GM23338 (cell line): ENCODE results near the gene DNMT1. TPM values are rescaled to one million over a fixed set of nuclear protein-coding genes. Genes with fewer than 3 reads are reported as not detected.

Experiments
- ATAC-seq: fragments of 200-7000 bp; cut with Tn5 transposase; 3 replicates; pipeline ENCODE4 v1.9.1; 2020
- DNase-seq: peaks from one replicate; pipeline ENCODE4 v3.0.0-alpha.2; 2015; ENCODE audit warnings: low spot score
- H2AFZ ChIP-seq: fragments of 200-600 bp; sonication (generic); 2 replicates; pipeline ENCODE4 v1.8.0; 2016; ENCODE audit warnings: antibody characterized with exemption, mild to moderate bottlenecking, moderate library complexity
- H3F3A ChIP-seq: fragments of 200-600 bp; sonication (generic); replicated peaks from 2 replicates; pipeline ENCODE4 v1.8.0; 2017; ENCODE audit warnings: antibody characterized with exemption, mixed run types, low read depth
- H3K27ac ChIP-seq: fragments of 200-600 bp; sonication (generic); 2 replicates; pipeline ENCODE4 v1.6.1; 2016; ENCODE audit warnings: low read depth
- H3K27me3 ChIP-seq: fragments of 200-600 bp; sonication (generic); 2 replicates; pipeline ENCODE4 v1.8.0; 2016; ENCODE audit warnings: mild to moderate bottlenecking, mixed run types, moderate library complexity; ENCODE audit not compliant: insufficient read depth
- H3K36me3 ChIP-seq: fragments of 200-600 bp; sonication (generic); 2 replicates; pipeline ENCODE4 v1.8.0; 2016; ENCODE audit warnings: mild to moderate bottlenecking; ENCODE audit not compliant: insufficient read depth
- H3K4me1 ChIP-seq: fragments of 200-600 bp; sonication (generic); 2 replicates; pipeline ENCODE4 v1.8.0; 2016; ENCODE audit warnings: mild to moderate bottlenecking, moderate library complexity; ENCODE audit not compliant: insufficient read depth
- H3K4me2 ChIP-seq: fragments of 200-600 bp; sonication (generic); 2 replicates; pipeline ENCODE4 v1.7.1; 2017; ENCODE audit warnings: mixed run types
- H3K4me3 ChIP-seq: fragments of 200-600 bp; sonication (generic); 2 replicates; pipeline ENCODE4 v1.6.1; 2016; ENCODE audit warnings: mixed run types
- H3K79me2 ChIP-seq: fragments of 200-600 bp; sonication (generic); replicated peaks from 2 replicates; pipeline ENCODE4 v1.8.0; 2017; ENCODE audit warnings: mild to moderate bottlenecking; ENCODE audit not compliant: insufficient read depth
- H3K9me2 ChIP-seq: fragments of 200-600 bp; sonication (generic); 2 replicates; pipeline ENCODE4 v1.8.0; 2017; ENCODE audit not compliant: insufficient read depth
- H4K20me1 ChIP-seq: fragments of 200-600 bp; sonication (generic); replicated peaks from 2 replicates; pipeline ENCODE4 v1.8.0; 2017; ENCODE audit warnings: mild to moderate bottlenecking; ENCODE audit not compliant: insufficient read depth
- H3K27ac Mint-ChIP-seq: 2 replicates; pipeline ENCODE4 v1.8.0; 2020; ENCODE audit warnings: inconsistent platforms, mild to moderate bottlenecking, moderate library complexity, mixed read lengths
- H3K27me3 Mint-ChIP-seq: 3 replicates; pipeline ENCODE4 v1.8.0; 2022; ENCODE audit warnings: low read depth, mild to moderate bottlenecking, moderate library complexity, mixed read lengths, inconsistent platforms; ENCODE audit not compliant: insufficient read depth, poor library complexity
- H3K36me3 Mint-ChIP-seq: 3 replicates; pipeline ENCODE4 v1.8.0; 2021; ENCODE audit warnings: low read depth, mild to moderate bottlenecking, inconsistent platforms, moderate library complexity, mixed read lengths
- H3K4me1 Mint-ChIP-seq: 3 replicates; pipeline ENCODE4 v1.8.0; 2020; ENCODE audit warnings: mild to moderate bottlenecking, inconsistent platforms, mixed read lengths
- H3K4me3 Mint-ChIP-seq: 3 replicates; pipeline ENCODE4 v1.8.0; 2021; ENCODE audit warnings: moderate library complexity, mild to moderate bottlenecking, inconsistent platforms, mixed read lengths
- H3K9me3 Mint-ChIP-seq: 3 replicates; pipeline ENCODE4 v1.8.0; 2020; ENCODE audit warnings: moderate library complexity, mild to moderate bottlenecking, inconsistent platforms, mixed read lengths
- CREB1 ChIP-seq: fragments of 250-450 bp; sonication (Bioruptor Pico); IDR thresholded peaks from 2 replicates; pipeline ENCODE4 v1.5.0; 2020; ENCODE audit warnings: low read depth, mild to moderate bottlenecking, moderate library complexity
- CTCF ChIP-seq, 2 experiments: fragments of 200-600 bp in 1 of 2; sonication (generic) in 1 of 2; conservative IDR thresholded peaks; 2 replicates each; pipeline versions ENCODE4 v1.5.1 to v1.6.1; 2016 to 2017; ENCODE audit warnings: antibody characterized with exemption in 2 of 2, low read depth in 2 of 2, mild to moderate bottlenecking in 2 of 2, moderate library complexity in 1 of 2
- ETS1 ChIP-seq: IDR thresholded peaks from 2 replicates; pipeline ENCODE4 v1.6.1; 2016; ENCODE audit warnings: antibody characterized with exemption
- EZH2 ChIP-seq: fragments of 200-600 bp; sonication (generic); IDR thresholded peaks from one replicate; pipeline ENCODE4 v1.8.0; 2017; ENCODE audit warnings: antibody characterized with exemption, mild to moderate bottlenecking, low read depth; ENCODE audit not compliant: unreplicated experiment
- EZH2phosphoT487 ChIP-seq: fragments of 200-600 bp; sonication (generic); IDR thresholded peaks from one replicate; pipeline ENCODE4 v1.8.1; 2018; ENCODE audit warnings: antibody characterized with exemption; ENCODE audit not compliant: unreplicated experiment
- JUNB ChIP-seq: IDR thresholded peaks from one replicate; pipeline ENCODE4 v1.6.1; 2016; ENCODE audit warnings: antibody characterized with exemption; ENCODE audit not compliant: unreplicated experiment
- NANOG ChIP-seq: IDR thresholded peaks from 2 replicates; pipeline ENCODE4 v1.6.1; 2016; ENCODE audit warnings: antibody characterized with exemption, borderline replicate concordance
- POLR2AphosphoS5 ChIP-seq: IDR thresholded peaks from 2 replicates; pipeline ENCODE4 v1.6.1; 2016; ENCODE audit warnings: antibody characterized with exemption, low read depth
- REST ChIP-seq: IDR thresholded peaks from one replicate; pipeline ENCODE4 v1.6.1; 2018; ENCODE audit warnings: antibody characterized with exemption; ENCODE audit not compliant: unreplicated experiment
- STAT1 ChIP-seq: IDR thresholded peaks from one replicate; pipeline ENCODE4 v1.6.1; 2016; ENCODE audit warnings: antibody characterized with exemption; ENCODE audit not compliant: unreplicated experiment
- ZNF114 ChIP-seq: fragments of 250-450 bp; sonication (Bioruptor Pico); IDR thresholded peaks from 2 replicates; pipeline ENCODE4 v1.5.0; 2020; ENCODE audit warnings: mild to moderate bottlenecking, moderate library complexity
- ZNF331 ChIP-seq: fragments of 250-450 bp; sonication (Bioruptor Pico); IDR thresholded peaks from 2 replicates; pipeline ENCODE4 v1.5.0; 2020; ENCODE audit warnings: low read depth, mild to moderate bottlenecking, moderate library complexity
- polyA plus RNA-seq: library from polyadenylated mRNA; unstranded; fragments of >200 nt; fragmentation: Nextera tagmentation; extraction: Ambion mirVana; gene quantifications from 2 replicates; pipeline ENCODE4 v1.2.1, GENCODE V29; 2016
- total RNA-seq: library from RNA; depleted of rRNA; stranded (reverse); fragments of >200 nt; shearing (Covaris generic); gene quantifications from 2 replicates; pipeline ENCODE4 v1.2.3, GENCODE V29; 2014
- TF ChIP-seq, protein P1 (sequence below): fragments of 250-450 bp; sonication (Bioruptor Pico); IDR thresholded peaks from 2 replicates; pipeline ENCODE4 v1.5.0; 2020; ENCODE audit warnings: mild to moderate bottlenecking, moderate library complexity

DNMT1 gene
- total and polyA plus RNA-seq, 2 experiments from 2014 or later: 238 to 589 TPM

- Histone ChIP-seq H3K9me2 (no peaks in the 10 kb centered on the region), H2AFZ (no peak overlapping the region), H4K20me1 (peaks cover 14% of the 10 kb centered on the region), H3K79me2 (no peaks in the 10 kb centered on the region), H3K4me3 (no peak overlapping the region), H3F3A (no peaks in the 10 kb centered on the region; the same call in 1 of the 2 replicates), H3K36me3 (peaks cover 54% of the 10 kb centered on the region), H3K27ac (no peak overlapping the region), H3K27me3 (no peaks in the 10 kb centered on the region), H3K4me2 (no peak overlapping the region), H3K4me1 (no peaks in the 10 kb centered on the region)
- no peak for TF ChIP-seq ETS1
- no peak for TF ChIP-seq REST
- TF ChIP-seq, protein P1, sequence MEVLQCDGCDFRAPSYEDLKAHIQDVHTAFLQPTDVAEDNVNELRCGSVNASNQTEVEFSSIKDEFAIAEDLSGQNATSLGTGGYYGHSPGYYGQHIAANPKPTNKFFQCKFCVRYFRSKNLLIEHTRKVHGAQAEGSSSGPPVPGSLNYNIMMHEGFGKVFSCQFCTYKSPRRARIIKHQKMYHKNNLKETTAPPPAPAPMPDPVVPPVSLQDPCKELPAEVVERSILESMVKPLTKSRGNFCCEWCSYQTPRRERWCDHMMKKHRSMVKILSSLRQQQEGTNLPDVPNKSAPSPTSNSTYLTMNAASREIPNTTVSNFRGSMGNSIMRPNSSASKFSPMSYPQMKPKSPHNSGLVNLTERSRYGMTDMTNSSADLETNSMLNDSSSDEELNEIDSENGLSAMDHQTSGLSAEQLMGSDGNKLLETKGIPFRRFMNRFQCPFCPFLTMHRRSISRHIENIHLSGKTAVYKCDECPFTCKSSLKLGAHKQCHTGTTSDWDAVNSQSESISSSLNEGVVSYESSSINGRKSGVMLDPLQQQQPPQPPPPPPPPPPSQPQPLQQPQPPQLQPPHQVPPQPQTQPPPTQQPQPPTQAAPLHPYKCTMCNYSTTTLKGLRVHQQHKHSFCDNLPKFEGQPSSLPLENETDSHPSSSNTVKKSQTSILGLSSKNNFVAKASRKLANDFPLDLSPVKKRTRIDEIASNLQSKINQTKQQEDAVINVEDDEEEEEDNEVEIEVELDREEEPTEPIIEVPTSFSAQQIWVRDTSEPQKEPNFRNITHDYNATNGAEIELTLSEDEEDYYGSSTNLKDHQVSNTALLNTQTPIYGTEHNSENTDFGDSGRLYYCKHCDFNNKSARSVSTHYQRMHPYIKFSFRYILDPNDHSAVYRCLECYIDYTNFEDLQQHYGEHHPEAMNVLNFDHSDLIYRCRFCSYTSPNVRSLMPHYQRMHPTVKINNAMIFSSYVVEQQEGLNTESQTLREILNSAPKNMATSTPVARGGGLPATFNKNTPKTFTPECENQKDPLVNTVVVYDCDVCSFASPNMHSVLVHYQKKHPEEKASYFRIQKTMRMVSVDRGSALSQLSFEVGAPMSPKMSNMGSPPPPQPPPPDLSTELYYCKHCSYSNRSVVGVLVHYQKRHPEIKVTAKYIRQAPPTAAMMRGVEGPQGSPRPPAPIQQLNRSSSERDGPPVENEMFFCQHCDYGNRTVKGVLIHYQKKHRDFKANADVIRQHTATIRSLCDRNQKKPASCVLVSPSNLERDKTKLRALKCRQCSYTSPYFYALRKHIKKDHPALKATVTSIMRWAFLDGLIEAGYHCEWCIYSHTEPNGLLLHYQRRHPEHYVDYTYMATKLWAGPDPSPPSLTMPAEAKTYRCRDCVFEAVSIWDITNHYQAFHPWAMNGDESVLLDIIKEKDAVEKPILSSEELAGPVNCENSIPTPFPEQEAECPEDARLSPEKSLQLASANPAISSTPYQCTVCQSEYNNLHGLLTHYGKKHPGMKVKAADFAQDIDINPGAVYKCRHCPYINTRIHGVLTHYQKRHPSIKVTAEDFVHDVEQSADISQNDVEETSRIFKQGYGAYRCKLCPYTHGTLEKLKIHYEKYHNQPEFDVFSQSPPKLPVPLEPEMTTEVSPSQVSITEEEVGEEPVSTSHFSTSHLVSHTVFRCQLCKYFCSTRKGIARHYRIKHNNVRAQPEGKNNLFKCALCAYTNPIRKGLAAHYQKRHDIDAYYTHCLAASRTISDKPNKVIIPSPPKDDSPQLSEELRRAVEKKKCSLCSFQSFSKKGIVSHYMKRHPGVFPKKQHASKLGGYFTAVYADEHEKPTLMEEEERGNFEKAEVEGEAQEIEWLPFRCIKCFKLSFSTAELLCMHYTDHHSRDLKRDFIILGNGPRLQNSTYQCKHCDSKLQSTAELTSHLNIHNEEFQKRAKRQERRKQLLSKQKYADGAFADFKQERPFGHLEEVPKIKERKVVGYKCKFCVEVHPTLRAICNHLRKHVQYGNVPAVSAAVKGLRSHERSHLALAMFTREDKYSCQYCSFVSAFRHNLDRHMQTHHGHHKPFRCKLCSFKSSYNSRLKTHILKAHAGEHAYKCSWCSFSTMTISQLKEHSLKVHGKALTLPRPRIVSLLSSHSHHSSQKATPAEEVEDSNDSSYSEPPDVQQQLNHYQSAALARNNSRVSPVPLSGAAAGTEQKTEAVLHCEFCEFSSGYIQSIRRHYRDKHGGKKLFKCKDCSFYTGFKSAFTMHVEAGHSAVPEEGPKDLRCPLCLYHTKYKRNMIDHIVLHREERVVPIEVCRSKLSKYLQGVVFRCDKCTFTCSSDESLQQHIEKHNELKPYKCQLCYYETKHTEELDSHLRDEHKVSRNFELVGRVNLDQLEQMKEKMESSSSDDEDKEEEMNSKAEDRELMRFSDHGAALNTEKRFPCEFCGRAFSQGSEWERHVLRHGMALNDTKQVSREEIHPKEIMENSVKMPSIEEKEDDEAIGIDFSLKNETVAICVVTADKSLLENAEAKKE: no peak
- no peak for TF ChIP-seq POLR2AphosphoS5
- TF ChIP-seq ZNF331 (CRISPR knock-in tag): no peak
- no peak for TF ChIP-seq NANOG
- TF ChIP-seq STAT1: no peak
- no peak for TF ChIP-seq ZNF114 (CRISPR knock-in tag)
- no peak for TF ChIP-seq CREB1 (CRISPR knock-in tag)
- no peak for TF ChIP-seq CTCF (conservative IDR thresholded peaks at IDR 0.05; ENCODE audit: low read depth in 2 of 2)
- TF ChIP-seq JUNB: no peak
- no peak for TF ChIP-seq EZH2
- TF ChIP-seq EZH2phosphoT487: no peak
- no peak for DNase-seq
- no peaks in the 10 kb centered on the region; the same call in 2 of the 3 replicates for H3K9me3 Mint-ChIP-seq
- ATAC-seq: no peak
- peaks cover 91% of the 10 kb centered on the region for H3K36me3 Mint-ChIP-seq
- peaks cover 4% of the 10 kb centered on the region for H3K27me3 Mint-ChIP-seq
- H3K27ac Mint-ChIP-seq: no peak overlapping the region
- H3K4me3 Mint-ChIP-seq: no peak overlapping the region
- H3K4me1 Mint-ChIP-seq: no peaks in the 10 kb centered on the region
Measured at GRCh38 chr19:10139952-10140351, 54.8 kb downstream of the DNMT1 start.
